IPS DF 4.7 (cell line): ENCODE data around the gene OBSCN.

Source experiments
- DNase-seq: peaks from one replicate; pipeline ENCODE4 v3.0.0-alpha.2; 2013; ENCODE audit warnings: low spot score; ENCODE audit errors: extremely low read depth

OBSCN gene

DNA sequence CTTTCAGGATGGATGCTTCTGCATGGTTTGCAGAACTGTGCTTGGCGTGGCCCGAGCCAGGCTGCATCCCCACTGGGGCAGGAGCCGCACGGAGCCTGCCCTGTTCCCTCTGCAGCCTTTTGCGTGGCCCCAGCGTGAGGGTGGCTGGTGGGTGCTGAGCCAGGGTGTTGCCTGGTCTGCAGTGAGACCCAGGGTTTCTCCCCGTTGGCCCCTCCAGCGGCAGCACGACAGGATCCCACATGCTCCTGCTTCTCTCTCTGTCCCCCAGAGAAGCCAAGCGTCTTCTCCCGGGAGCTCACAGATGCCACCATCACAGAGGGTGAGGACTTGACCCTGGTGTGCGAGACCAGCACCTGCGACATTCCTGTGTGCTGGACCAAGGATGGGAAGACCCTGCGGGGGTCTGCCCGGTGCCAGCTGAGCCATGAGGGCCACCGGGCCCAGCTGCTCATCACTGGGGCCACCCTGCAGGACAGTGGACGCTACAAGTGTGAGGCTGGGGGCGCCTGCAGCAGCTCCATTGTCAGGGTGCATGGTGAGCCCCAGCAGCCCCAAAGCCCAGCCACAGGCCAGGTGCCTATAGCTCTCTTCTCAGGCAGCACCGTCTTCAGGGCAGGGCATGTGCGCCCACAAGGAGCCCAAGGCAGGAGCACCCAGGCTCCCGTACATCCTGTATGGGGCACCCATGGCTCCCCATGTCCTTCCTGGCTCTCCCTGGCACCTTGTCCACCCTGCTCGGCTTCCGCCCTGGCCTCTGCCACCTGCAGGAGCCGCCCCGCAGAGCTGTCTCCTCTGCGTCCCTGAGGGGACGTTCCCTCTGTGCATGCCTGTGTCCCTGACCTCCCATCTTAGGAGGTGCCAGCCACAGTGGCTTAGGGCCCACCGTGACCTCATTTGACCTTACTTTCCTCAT lies 78.9 kb downstream of the OBSCN start:
- no peak for DNase-seq

DNA sequence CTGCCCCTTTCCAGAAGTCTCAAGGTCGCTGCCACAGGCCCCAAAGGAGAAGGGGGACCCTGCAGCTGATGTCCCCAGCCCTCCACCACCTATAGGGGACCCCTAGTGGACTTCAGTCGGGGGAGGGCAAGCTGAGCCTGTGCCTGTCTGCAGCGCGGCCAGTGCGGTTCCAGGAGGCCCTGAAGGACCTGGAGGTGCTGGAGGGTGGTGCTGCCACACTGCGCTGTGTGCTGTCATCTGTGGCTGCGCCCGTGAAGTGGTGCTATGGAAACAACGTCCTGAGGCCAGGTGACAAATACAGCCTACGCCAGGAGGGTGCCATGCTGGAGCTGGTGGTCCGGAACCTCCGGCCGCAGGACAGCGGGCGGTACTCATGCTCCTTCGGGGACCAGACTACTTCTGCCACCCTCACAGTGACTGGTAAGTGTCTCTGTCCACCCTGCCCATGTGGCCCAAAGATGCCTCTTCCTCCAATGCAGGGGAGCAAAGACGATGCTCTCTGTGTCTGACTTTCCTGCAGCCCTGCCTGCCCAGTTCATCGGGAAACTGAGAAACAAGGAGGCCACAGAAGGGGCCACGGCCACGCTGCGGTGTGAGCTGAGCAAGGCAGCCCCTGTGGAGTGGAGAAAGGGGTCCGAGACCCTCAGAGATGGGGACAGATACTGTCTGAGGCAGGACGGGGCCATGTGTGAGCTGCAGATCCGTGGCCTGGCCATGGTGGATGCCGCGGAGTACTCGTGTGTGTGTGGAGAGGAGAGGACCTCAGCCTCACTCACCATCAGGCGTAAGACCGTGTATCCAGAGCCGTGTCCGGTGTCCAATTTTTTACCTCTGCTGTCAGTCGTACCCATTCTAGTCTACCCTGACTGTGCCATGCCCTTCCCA lies 79.9 kb downstream of the OBSCN start:
- no peak for DNase-seq

DNA sequence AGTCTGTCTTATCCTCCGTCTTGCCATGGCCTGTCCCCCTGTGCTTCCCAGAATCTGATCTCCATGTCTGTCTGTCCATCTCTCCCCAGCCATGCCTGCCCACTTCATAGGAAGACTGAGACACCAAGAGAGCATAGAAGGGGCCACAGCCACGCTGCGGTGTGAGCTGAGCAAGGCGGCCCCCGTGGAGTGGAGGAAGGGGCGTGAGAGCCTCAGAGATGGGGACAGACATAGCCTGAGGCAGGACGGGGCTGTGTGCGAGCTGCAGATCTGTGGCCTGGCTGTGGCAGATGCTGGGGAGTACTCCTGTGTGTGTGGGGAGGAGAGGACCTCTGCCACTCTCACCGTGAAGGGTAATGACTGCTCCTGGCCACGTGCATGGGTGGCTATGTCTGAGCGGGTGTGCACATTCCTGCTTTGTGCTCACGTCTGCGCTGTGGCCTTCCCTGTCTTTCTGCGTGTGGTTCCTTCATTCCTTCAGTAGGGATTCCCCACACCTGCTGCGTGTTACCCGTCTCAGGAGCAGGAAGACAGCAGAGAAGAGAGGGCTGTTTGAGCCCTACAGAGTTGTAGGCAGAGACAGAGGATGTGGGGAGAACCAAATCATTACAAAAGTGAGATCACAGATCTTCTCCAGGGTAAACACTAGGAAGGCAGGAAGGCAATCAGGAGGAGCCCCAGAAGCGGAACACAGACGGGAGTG lies 80.8 kb downstream of the OBSCN start:
- no peak for DNase-seq

DNA sequence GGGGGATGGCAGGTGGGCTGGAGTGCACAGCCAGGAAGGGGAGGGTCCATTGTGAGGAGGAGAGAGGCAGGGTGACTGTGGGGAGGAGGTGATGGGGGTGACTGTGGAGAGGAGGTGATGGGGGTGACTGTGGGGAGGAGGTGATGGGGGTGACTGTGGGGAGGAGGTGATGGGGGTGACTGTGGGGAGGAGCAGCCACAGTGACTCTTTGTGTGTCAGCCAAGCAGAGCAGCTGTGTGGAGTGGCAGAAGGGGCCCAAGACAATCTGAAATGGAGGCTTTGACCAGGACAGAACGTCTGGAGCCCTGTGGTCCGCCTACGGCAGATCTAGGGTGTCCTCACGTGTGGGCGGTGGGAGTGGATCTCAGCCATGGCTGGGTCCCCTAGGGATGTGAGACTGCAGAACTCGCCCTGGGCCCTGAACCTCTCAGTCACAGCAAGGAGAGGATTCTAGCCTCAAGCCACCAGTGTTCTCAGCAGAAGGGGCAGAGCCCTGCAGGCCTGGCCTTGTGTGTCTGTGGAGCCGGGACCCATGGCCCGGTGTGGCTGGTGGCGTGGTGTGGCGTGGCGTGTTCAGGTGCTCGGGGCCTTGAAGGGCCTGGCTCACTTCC lies 81.5 kb downstream of the OBSCN start:
- no peak for DNase-seq

DNA sequence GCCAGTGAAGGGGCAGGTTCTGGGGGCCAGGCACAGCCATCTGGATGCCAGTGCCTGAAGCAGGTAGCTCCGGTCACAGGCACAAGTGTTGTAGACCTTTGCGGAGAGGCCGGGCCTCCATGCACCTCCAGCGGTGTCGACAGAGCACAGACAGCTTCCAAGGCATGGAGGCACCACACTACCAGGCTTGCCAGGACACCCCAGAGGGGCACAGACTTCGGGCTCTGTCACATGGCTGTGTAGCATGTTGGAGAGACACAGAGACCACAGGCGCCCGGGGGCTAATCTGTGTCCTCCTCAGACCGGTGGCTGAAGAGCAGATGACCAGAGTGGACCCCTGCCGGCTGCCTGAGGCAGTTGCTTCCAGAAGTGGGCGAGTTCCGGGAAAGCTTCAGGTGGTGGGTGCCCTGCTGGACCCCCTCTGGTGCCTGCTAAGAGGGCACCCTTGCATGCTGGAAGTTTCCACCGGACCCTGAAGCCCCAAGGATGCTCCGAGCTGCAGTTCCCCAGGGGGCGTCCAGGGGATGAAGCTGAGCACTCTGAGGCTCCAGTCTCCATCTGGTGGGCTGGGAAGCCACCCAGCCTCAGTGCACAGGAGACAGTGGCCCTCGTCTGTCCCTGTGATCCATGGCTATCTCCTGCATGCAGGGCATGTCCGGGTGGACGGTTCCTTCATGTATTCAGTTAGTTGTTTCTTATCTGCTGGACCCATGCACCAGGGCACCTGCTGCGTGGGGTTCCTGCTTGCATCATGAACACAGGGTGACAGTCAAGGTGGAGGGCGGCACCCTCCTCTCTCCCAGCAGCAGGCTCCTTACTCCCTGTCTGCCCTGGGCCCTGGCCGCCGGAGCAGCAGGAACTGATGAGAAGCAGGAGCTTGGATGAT lies 82.4 kb downstream of the OBSCN start:
- DNase-seq: no peak

DNA sequence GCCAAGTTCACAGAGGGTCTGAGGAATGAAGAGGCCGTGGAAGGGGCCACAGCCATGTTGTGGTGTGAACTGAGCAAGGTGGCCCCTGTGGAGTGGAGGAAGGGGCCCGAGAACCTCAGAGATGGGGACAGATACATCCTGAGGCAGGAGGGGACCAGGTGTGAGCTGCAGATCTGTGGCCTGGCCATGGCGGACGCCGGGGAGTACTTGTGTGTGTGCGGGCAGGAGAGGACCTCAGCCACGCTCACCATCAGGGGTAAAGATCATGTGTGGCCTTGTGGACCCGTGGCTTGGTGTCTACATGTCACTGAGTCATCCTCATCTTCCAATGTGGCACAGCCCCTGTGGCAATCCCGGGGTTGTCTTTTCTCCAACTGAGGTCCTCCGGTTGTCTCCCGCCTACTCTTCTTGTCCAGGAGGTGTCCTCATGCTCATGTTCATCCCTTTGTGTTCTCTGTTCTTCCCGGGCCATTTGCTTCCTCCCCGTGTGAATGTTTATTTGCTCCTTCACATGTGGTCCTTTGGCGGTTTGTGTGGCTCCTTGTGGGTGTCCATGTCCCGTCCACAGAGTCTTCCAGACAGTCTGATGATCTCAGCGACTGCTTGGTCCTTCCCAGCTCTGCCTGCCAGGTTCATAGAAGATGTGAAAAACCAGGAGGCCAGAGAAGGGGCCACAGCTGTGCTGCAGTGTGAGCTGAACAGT lies 84.2 kb downstream of the OBSCN start:
- no peak for DNase-seq

DNA sequence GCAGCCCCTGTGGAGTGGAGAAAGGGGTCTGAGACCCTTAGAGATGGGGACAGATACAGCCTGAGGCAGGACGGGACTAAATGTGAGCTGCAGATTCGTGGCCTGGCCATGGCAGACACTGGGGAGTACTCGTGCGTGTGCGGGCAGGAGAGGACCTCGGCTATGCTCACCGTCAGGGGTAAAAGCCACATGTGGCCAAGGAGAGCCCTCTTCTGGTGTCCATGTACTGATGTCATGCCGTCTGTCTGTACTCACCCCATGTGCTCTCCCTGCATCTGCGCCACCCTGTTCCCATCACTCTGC lies 84.7 kb downstream of the OBSCN start:
- DNase-seq: no peak

DNA sequence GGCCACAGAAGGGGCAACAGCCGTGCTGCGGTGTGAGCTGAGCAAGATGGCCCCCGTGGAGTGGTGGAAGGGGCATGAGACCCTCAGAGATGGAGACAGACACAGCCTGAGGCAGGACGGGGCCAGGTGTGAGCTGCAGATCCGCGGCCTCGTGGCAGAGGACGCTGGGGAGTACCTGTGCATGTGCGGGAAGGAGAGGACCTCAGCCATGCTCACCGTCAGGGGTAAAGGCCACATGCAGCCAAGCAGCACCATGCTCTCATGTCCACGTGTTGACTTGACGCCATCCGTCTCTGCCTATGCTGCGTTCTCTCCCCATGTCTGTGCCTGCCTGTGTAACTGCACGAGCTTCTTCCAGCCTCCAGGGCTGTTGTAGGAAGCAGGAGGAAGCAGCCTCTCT lies 85.5 kb downstream of the OBSCN start:
- no peak for DNase-seq

DNA sequence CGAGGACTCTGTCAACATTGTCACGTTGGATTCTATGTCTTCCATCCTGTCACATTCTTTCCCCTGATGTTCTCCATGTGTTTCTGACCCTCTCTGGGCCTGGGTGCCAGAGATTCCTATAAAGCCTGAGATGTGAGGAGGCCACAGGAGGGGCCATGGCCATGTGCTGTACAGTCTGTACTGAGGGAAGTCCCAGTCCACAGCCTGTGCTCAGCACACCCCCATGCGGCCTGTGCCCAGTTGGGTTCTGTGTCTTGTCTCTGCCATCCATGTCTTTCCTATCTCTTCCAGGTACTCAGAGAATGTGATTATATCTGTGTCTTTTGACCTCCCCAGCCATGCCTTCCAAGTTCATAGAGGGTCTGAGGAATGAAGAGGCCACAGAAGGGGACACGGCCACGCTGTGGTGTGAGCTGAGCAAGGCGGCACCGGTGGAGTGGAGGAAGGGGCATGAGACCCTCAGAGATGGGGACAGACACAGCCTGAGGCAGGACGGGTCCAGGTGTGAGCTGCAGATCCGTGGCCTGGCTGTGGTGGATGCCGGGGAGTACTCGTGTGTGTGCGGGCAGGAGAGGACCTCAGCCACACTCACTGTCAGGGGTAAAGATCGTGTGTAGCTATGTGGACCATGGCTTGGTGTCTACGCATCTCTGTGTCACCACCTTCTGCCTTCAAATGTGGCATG lies 86.1 kb downstream of the OBSCN start:
- DNase-seq: no peak

DNA sequence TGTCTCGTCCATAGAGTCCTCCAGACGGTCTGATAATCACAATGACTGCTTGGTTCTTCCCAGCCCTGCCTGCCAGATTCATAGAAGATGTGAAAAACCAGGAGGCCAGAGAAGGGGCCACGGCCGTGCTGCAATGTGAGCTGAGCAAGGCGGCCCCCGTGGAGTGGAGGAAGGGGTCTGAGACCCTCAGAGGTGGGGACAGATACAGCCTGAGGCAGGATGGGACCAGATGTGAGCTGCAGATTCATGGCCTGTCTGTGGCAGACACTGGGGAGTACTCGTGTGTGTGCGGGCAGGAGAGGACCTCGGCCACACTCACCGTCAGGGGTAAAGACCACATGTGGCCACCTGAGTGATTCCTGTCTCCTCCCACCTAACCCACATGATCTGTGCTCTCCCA lies 86.9 kb downstream of the OBSCN start:
- no peak for DNase-seq

DNA sequence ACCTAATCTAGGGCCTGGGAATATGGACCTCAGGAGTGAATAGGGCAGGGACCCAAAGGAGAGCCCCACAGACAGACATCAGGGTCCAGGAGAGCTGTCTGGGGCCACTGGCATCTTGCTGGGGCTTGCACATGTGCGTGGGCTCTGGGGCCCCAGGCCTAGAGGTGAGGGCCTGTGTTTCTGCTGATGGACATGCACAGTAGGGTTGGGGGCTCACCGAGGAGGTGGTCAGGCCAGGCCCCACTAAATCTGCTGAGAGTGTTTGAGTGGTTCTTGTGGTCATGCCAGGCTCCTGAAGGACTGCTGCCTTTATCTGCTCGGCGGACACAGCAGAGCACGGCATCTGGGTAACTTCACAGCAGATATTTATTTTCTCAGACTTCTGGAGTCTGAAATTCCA lies 87.4 kb downstream of the OBSCN start:
- DNase-seq: no peak

DNA sequence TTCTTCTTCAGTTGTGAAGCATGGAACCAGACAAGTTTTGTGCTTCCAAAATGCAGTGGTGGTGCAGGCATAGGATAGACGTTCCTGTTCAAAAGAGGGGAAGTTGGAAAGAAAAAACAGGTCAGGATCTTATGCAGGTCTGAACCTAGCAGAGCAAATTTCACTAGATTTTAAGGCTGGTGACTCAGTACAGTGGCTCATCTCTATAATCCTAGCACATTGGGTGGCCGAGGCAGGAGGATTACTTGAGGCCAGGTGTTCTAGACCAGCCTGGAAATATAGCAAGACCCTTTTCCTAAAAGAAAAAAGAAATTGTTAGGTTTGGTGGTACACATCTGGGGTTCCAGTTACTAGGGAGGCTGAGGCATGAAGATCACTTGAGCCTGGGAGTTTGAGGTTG lies 88.1 kb downstream of the OBSCN start:
- DNase-seq: no peak

DNA sequence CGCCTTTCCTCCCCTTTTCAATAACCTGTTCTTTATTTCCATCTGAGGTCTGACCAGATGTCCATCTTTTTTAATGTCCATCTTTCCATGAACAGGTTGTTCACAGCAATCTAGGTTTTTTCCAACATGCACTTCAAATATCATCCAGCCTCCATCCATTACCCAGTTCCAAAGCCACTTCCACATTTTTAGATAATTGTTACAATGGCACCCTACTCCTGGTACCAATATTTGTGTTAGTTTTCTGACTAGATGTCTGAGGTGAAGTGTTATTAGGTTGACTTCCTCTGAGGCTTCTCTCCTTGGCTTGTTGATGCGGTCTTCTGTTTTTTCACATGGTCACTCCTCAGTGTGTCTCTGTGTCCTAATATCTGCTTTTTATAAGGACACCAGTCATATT lies 89.4 kb downstream of the OBSCN start:
- no peak for DNase-seq

DNA sequence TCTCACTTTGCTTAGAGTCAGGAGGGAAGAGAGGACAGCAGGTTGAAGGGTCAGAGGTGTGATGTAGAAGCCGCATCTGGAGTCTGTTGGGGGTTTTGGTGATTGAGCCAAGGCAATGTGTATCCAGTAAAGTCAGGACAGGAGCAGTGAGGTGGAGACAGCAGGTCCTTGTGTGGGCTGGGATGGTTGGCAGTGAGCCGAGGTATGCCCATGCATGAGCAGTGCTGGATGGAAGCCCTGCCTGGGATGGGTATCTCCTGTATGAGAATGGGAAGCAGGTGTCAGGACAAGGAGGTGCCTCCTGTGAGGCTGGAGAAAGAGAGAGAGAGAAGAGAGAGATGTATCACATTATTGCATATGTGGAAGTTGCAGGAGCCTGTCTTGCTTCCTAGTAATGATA lies 90.0 kb downstream of the OBSCN start:
- DNase-seq: no peak

DNA sequence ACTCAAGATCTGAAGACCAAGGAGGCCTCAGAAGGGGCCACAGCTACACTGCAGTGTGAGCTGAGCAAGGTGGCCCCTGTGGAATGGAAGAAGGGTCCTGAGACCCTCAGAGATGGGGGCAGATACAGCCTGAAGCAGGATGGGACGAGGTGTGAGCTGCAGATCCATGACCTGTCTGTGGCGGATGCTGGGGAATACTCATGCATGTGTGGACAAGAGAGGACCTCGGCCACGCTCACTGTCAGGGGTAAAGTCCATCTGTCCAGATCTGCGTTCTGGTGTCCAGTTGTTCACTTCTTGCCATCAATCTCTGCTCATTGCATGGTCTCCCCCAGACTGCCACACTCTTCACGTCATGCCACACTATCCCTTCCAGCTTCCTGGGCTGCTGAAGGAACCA lies 90.6 kb downstream of the OBSCN start:
- DNase-seq: no peak

DNA sequence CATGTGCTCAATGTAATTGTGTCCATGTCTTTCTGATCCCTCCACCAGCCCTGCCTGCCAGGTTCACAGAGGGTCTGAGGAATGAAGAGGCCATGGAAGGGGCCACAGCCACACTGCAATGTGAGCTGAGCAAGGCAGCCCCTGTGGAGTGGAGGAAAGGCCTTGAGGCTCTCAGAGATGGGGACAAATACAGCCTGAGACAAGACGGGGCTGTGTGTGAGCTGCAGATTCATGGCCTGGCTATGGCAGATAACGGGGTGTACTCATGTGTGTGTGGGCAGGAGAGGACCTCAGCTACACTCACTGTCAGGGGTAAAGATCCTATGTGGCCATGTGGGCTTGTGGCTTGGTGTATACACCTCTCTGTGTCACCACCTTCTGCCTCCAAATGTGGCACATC lies 91.4 kb downstream of the OBSCN start:
- DNase-seq: no peak

DNA sequence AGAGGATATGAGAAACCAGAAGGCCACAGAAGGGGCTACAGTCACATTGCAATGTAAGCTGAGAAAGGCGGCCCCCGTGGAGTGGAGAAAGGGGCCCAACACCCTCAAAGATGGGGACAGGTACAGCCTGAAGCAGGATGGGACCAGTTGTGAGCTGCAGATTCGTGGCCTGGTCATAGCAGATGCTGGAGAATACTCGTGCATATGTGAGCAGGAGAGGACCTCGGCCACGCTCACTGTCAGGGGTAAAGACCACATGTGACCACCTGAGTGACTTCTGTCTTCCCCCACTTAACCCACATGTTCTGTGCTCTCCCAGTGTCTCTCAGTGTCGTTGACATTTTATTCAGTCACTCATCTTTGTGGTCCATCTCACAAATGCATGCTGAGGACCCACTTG lies 92.1 kb downstream of the OBSCN start:
- no peak for DNase-seq

DNA sequence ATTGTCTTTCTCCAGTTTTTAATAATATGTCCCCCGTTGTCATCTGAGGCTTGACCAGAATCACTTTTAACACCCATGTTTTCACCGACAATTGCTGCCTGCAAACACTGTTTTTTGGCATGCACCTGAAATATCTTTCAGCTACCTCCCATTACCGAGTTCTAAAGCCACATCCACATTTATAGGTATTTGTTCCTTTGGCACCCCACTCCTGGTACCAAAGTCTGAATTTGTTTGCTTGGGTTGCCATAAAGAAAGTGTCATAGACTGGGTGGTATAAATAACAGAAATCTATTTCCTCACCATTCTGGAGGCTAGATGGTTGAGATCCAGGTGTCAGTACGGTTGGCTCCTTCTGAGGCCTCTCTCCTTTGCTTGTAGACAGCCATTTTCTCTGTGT lies 94.2 kb downstream of the OBSCN start:
- no peak for DNase-seq

DNA sequence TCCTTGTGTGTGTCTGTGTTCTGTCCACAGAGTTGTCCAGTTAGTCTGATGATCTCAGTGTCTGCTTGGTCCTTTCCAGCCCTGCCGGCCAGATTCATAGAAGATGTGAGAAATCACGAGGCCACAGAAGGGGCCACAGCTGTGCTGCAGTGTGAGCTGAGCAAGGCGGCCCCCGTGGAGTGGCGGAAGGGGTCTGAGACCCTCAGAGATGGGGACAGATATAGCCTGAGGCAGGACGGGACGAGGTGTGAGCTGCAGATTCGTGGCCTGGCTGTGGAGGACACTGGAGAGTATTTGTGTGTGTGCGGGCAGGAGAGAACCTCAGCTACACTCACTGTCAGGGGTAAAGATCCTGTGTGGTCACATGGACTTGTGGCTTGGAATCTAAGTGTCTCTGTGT lies 95.8 kb downstream of the OBSCN start:
- DNase-seq: no peak

DNA sequence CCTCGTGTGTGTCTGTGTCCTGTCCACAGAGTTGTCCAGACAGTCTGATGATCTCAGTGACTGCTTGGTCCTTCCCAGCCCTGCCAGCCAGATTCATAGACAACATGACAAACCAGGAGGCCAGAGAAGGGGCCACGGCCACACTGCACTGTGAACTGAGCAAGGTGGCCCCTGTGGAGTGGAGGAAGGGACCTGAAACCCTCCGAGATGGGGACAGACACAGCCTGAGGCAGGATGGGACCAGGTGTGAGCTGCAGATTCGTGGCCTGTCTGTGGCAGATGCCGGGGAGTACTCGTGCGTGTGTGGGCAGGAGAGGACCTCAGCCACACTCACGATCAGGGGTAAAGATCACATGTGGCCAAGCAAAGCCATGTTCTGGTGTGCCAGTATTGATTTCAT lies 96.4 kb downstream of the OBSCN start:
- DNase-seq: no peak
